Hepatocyte (in vitro differentiated cells): Measurements from ENCODE around the gene NRXN2.

Source experiments
- CTCF ChIP-seq: fragments of 200-600 bp; sonication (generic); IDR thresholded peaks from 2 replicates; pipeline ENCODE4 v1.5.1; 2016; ENCODE audit warnings: antibody characterized with exemption, mild to moderate bottlenecking; ENCODE audit not compliant: poor library complexity
- EZH2phosphoT487 ChIP-seq: fragments of 200-600 bp; sonication (generic); IDR thresholded peaks from one replicate; pipeline ENCODE4 v1.6.1; 2018; ENCODE audit warnings: antibody characterized with exemption, mild to moderate bottlenecking, low read depth, moderate library complexity; ENCODE audit not compliant: unreplicated experiment, severe bottlenecking

DNA sequence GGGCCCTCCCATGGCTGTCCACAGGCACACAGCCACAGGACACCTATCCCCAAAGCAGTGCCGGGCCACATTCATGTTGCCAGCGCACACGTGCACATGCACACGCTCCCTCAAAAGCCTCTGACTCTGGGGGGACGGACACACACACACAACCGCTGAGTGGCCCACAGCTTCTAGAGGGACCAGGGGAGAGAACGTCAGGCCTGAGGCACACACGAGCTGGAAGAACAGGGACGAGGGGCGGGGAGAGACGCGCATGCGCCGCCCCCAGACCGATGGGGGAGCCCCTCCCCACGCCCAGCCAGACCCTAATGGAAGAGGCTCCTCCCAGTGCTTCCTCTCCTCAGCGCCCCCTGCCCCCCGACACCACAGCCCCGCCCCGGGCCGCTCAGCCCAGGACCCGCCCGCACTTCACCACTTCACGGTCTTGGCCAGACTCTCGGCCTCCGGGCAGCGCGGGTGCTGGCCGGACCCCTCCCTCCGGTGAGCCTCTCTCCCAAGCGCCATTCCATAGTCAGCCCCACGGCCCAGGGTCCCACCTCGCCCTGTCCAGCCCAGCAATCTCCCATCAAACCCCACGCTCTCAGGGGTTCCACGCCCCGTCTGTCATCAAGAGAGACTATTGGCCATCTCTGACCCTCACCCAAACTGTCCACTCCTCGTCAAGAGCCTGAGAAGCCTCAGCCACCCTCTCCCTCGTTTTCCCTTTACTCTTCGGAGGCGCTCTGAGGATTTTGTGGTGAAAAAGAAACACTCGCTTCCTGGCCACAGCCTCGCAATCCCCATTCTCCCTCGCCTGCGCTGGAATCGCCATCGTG, 11.7 kb downstream of the NRXN2 start:
- no peak for TF ChIP-seq CTCF
- TF ChIP-seq EZH2phosphoT487, result no peak
